ENCODE data around the gene SH3RF3. TPM values are rescaled to one million over a fixed set of nuclear protein-coding genes. Genes with fewer than 3 reads are reported as not detected.

SH3RF3 gene
- total and polyA plus RNA-seq, 9 of the 15 experiments (the other 6 are each of a cell fraction or from before 2014, with no cell fraction given) = 0.02 TPM; not detected in 8

- TF ChIP-seq MTA3 (IDR thresholded peaks at IDR 0.05; ENCODE audit: borderline replicate concordance) (no peak), BCLAF1 (IDR thresholded peaks at IDR 0.05; ENCODE audit: borderline replicate concordance in 1 of 2, control insufficient read depth in 1 of 2, low read depth in 2 of 2, low read length in 1 of 2) (no peak), NFE2 (IDR thresholded peaks at IDR 0.05; ENCODE audit: low read depth) (peak; percentile 25; the same call in 1 of the 2 replicates), ZNF639 (CRISPR knock-in tag; conservative IDR thresholded peaks at IDR 0.05 in 1 of 2, IDR thresholded peaks at IDR 0.05 in 1 of 2) (no peak), ZNF584 (CRISPR knock-in tag; IDR thresholded peaks at IDR 0.05; ENCODE audit: low read depth) (no peak)
- TF ChIP-seq, protein P1, sequence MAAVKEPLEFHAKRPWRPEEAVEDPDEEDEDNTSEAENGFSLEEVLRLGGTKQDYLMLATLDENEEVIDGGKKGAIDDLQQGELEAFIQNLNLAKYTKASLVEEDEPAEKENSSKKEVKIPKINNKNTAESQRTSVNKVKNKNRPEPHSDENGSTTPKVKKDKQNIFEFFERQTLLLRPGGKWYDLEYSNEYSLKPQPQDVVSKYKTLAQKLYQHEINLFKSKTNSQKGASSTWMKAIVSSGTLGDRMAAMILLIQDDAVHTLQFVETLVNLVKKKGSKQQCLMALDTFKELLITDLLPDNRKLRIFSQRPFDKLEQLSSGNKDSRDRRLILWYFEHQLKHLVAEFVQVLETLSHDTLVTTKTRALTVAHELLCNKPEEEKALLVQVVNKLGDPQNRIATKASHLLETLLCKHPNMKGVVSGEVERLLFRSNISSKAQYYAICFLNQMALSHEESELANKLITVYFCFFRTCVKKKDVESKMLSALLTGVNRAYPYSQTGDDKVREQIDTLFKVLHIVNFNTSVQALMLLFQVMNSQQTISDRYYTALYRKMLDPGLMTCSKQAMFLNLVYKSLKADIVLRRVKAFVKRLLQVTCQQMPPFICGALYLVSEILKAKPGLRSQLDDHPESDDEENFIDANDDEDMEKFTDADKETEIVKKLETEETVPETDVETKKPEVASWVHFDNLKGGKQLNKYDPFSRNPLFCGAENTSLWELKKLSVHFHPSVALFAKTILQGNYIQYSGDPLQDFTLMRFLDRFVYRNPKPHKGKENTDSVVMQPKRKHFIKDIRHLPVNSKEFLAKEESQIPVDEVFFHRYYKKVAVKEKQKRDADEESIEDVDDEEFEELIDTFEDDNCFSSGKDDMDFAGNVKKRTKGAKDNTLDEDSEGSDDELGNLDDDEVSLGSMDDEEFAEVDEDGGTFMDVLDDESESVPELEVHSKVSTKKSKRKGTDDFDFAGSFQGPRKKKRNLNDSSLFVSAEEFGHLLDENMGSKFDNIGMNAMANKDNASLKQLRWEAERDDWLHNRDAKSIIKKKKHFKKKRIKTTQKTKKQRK (IDR thresholded peaks at IDR 0.05; ENCODE audit: borderline replicate concordance, low read depth, low read length) = no peak
These were observed 280.5 kb downstream of the SH3RF3 start (continued) for GRCh38 chr2:109409321-109410038.
